HuH-7.5 (cell line): ENCODE results near the gene NRGN.

Experiments used
- DNase-seq: peaks from one replicate; pipeline ENCODE4 v3.0.0; 2011; ENCODE audit warnings: low spot score

The NRGN gene

GRCh38 chr11:124791626-124792341 lies 52.0 kb downstream of the NRGN start:
- no peak for DNase-seq

- DNase-seq: peak; percentile 18
Measured at GRCh38 chr11:124793466-124794278, 53.9 kb downstream of the NRGN start.

GRCh38 chr11:124796312-124796711 lies 56.6 kb downstream of the NRGN start:
- DNase-seq: no peak
